ENCODE measurements around the gene SLC4A7. TPM values are rescaled to one million over a fixed set of nuclear protein-coding genes. Genes with fewer than 3 reads are reported as not detected.

Gene SLC4A7
- total and polyA plus RNA-seq, 9 of the 15 experiments (the other 6 are each of a cell fraction or from before 2014, with no cell fraction given), result 1.7 to 13.6 (median 8.0) TPM

DNA sequence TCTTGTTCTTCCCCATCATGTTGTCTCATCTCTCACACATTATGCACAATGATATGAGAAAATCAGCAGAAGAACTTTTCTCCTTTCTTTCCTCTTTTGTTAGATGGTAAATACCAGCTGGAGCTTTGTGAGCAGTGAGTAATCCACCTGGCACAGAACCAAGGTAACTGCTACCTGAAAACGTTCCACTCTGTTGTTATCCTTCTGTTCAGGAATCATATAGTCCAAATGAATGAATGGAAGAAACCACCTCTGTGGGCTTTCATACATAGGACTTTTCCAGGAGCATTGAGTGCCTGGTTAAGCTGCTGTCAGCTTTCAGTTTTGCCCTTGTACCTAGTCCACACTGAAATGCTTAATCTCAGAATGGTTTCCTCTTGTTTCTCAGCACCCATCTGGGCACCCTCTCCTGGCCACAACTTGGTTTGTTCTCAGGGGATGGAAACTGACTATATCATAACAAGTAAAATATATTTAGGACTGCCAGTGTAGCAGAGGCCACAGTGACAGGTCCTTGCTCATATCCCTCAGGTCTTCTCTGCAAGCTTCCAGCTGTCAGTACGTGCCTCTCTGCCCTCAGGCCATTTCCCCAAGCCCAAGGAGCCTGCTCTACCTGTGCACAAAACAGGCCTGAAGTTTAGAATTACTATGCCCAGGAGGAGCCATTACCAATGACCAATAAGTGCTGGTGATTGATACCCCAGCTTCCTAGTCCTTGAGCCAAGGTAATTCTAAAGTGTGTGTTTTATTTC lies 23.5 kb upstream of the SLC4A7 start:
- WGBS (ENCODE audit: insufficient coverage, low coverage, missing lambda C conversion rate), result 0% methylated on average over 2 of the region's 2 CpGs
- H3K4me1 ChIP-seq (replicated peaks in 1 of 2; ENCODE audit: control insufficient read depth in 2 of 2, insufficient read depth in 2 of 2, low read length in 2 of 2), result no peaks in the 10 kb centered on the region
- no peaks in the 10 kb centered on the region for H3K9me3 ChIP-seq (replicated peaks; ENCODE audit: control insufficient read depth, insufficient read depth, low read depth, low read length)
- no peaks in the 10 kb centered on the region for H3K36me3 ChIP-seq (ENCODE audit: control insufficient read depth, insufficient read depth, low read length)
- TF ChIP-seq RFX7 (CRISPR knock-in tag; IDR thresholded peaks at IDR 0.05) (no peak), MCM2 (IDR thresholded peaks at IDR 0.05; ENCODE audit: low read depth) (no peak), ZNF695 (CRISPR knock-in tag; IDR thresholded peaks at IDR 0.05) (no peak), NFATC3 (IDR thresholded peaks at IDR 0.05) (no peak), C11orf30 (IDR thresholded peaks at IDR 0.05; ENCODE audit: low read depth) (no peak), FOXK2 (conservative IDR thresholded peaks at IDR 0.05 in 1 of 2, IDR thresholded peaks at IDR 0.05 in 1 of 2; ENCODE audit: low read depth in 2 of 2) (no peak), NR1H2 (CRISPR knock-in tag; IDR thresholded peaks at IDR 0.05) (no peak), NR2C1 (IDR thresholded peaks at IDR 0.05) (no peak), NR2C1 (tag; IDR thresholded peaks at IDR 0.05) (no peak)
- TF ChIP-seq, protein P1, sequence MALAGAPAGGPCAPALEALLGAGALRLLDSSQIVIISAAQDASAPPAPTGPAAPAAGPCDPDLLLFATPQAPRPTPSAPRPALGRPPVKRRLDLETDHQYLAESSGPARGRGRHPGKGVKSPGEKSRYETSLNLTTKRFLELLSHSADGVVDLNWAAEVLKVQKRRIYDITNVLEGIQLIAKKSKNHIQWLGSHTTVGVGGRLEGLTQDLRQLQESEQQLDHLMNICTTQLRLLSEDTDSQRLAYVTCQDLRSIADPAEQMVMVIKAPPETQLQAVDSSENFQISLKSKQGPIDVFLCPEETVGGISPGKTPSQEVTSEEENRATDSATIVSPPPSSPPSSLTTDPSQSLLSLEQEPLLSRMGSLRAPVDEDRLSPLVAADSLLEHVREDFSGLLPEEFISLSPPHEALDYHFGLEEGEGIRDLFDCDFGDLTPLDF (CRISPR knock-in tag; IDR thresholded peaks at IDR 0.05), result no peak
- TF ChIP-seq, protein P2, sequence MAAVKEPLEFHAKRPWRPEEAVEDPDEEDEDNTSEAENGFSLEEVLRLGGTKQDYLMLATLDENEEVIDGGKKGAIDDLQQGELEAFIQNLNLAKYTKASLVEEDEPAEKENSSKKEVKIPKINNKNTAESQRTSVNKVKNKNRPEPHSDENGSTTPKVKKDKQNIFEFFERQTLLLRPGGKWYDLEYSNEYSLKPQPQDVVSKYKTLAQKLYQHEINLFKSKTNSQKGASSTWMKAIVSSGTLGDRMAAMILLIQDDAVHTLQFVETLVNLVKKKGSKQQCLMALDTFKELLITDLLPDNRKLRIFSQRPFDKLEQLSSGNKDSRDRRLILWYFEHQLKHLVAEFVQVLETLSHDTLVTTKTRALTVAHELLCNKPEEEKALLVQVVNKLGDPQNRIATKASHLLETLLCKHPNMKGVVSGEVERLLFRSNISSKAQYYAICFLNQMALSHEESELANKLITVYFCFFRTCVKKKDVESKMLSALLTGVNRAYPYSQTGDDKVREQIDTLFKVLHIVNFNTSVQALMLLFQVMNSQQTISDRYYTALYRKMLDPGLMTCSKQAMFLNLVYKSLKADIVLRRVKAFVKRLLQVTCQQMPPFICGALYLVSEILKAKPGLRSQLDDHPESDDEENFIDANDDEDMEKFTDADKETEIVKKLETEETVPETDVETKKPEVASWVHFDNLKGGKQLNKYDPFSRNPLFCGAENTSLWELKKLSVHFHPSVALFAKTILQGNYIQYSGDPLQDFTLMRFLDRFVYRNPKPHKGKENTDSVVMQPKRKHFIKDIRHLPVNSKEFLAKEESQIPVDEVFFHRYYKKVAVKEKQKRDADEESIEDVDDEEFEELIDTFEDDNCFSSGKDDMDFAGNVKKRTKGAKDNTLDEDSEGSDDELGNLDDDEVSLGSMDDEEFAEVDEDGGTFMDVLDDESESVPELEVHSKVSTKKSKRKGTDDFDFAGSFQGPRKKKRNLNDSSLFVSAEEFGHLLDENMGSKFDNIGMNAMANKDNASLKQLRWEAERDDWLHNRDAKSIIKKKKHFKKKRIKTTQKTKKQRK (IDR thresholded peaks at IDR 0.05; ENCODE audit: borderline replicate concordance, low read depth, low read length), result no peak
- TF ChIP-seq, protein P3, sequence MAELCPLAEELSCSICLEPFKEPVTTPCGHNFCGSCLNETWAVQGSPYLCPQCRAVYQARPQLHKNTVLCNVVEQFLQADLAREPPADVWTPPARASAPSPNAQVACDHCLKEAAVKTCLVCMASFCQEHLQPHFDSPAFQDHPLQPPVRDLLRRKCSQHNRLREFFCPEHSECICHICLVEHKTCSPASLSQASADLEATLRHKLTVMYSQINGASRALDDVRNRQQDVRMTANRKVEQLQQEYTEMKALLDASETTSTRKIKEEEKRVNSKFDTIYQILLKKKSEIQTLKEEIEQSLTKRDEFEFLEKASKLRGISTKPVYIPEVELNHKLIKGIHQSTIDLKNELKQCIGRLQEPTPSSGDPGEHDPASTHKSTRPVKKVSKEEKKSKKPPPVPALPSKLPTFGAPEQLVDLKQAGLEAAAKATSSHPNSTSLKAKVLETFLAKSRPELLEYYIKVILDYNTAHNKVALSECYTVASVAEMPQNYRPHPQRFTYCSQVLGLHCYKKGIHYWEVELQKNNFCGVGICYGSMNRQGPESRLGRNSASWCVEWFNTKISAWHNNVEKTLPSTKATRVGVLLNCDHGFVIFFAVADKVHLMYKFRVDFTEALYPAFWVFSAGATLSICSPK (IDR thresholded peaks at IDR 0.05; ENCODE audit: borderline replicate concordance), result no peak
- TF ChIP-seq, protein P4, sequence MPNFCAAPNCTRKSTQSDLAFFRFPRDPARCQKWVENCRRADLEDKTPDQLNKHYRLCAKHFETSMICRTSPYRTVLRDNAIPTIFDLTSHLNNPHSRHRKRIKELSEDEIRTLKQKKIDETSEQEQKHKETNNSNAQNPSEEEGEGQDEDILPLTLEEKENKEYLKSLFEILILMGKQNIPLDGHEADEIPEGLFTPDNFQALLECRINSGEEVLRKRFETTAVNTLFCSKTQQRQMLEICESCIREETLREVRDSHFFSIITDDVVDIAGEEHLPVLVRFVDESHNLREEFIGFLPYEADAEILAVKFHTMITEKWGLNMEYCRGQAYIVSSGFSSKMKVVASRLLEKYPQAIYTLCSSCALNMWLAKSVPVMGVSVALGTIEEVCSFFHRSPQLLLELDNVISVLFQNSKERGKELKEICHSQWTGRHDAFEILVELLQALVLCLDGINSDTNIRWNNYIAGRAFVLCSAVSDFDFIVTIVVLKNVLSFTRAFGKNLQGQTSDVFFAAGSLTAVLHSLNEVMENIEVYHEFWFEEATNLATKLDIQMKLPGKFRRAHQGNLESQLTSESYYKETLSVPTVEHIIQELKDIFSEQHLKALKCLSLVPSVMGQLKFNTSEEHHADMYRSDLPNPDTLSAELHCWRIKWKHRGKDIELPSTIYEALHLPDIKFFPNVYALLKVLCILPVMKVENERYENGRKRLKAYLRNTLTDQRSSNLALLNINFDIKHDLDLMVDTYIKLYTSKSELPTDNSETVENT (CRISPR knock-in tag; IDR thresholded peaks at IDR 0.05), result no peak
- CTCF ChIA-PET (ENCODE audit: low intra/inter-chr PET ratio), result no interaction called here
- no peak overlapping the region for H3K4me3 ChIP-seq
- H3K9me1 ChIP-seq (ENCODE audit: control insufficient read depth, insufficient read depth, low read length), result no peaks in the 10 kb centered on the region
- DNase-seq (ENCODE audit: extremely low read depth in 1 of 4, low spot score in 3 of 4) (no peak), FAIRE-seq (no peak), ATAC-seq (no peak)
- no peaks in the 10 kb centered on the region for H3K27me3 ChIP-seq (ENCODE audit: control insufficient read depth in 2 of 2, insufficient read depth in 2 of 2, low read length in 2 of 2)
- no TSS peak for BruUV-seq (replicated peaks)
- H3K9ac ChIP-seq (ENCODE audit: insufficient read depth in 1 of 2, low read depth in 2 of 2, low read length in 2 of 2), result no peak overlapping the region
- no peaks in the 10 kb centered on the region for H3K79me2 ChIP-seq (ENCODE audit: control insufficient read depth, insufficient read depth, low read length)
- no peak overlapping the region for H3K4me2 ChIP-seq (ENCODE audit: insufficient read depth, low read length)
- in situ Hi-C loops (cut with MboI) (no loop called here), intact Hi-C loops (cut with micrococcal nuclease) (no loop called here)
- no peaks in the 10 kb centered on the region for H4K20me1 ChIP-seq (replicated peaks; ENCODE audit: control insufficient read depth, insufficient read depth, low read length)
- POLR2A ChIA-PET, result interaction anchor here (0.6 kb wide), 1 partner anchor 174 kb away, joined by 3 read pairs; no protein-coding TSS in a partner anchor
- H2AFZ ChIP-seq (ENCODE audit: low read depth, low read length), result no peak overlapping the region
- no peak overlapping the region for H3K27ac ChIP-seq (ENCODE audit: extremely low read depth, low read depth, low read length)
